GM20431 (cell line): ENCODE data around the gene GRAPL.
"Not testable (repeated sequence)": the region's sequence is repeated elsewhere in the genome, so short reads cannot be mapped to it uniquely, and the experiment has no call there.

Experiments used
- in situ Hi-C: fragments of 300-500 bp; cut with MseI, MboI; formaldehyde crosslinking; loops from one replicate; pipeline ENCODE4 v1.15.0; 2020; ENCODE audit warnings: low sequenced_read_pairs; ENCODE audit not compliant: unreplicated experiment

GRAPL gene

DNA sequence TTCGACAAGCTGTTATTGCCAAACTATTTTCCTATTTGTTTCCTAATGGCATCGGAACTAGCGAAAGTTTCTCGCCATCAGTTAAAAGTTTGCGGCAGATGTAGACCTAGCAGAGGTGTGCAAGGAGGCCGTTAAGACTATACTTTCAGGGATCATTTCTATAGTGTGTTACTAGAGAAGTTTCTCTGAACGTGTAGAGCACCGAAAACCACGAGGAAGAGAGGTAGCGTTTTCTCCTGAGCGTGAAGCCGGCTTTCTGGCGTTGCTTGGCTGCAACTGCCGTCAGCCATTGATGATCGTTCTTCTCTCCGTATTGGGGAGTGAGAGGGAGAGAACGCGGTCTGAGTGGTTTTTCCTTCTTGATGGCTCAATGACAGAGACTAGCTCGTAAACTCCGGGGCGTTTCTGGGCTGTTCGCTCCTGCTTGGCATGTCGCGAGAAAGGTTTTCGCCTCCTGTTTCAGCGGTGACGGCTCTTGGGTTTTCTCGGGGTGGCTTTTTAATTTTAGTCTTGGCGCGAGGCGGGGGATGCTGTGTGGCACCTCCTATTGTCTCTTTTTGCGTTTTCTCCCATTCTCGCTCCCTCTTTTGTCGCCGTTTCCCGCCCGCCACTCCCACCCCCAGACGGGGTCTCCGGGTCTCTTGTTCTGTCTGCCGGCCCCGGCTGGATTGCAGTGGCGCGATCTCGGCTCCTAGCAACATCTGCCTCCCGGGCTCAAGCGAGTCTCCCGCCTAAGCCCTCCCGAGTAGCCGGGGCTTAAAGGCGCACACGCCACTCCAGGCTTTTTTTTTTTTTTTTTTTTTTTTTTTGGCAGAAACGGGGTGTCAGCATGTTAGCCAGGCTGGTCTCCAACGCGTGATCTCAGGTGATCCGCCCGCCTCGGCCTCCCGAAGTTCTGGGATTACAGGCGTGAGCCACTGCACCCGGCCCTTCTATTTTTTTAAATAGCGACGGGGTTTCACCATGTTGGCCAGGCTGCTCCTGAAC is 60.8 kb downstream of the GRAPL start:
- in situ Hi-C loops = not testable (repeated sequence)

GRCh38 chr17:19188870-19189708 is 61.7 kb downstream of the GRAPL start:
- in situ Hi-C loops = not testable (repeated sequence)

DNA sequence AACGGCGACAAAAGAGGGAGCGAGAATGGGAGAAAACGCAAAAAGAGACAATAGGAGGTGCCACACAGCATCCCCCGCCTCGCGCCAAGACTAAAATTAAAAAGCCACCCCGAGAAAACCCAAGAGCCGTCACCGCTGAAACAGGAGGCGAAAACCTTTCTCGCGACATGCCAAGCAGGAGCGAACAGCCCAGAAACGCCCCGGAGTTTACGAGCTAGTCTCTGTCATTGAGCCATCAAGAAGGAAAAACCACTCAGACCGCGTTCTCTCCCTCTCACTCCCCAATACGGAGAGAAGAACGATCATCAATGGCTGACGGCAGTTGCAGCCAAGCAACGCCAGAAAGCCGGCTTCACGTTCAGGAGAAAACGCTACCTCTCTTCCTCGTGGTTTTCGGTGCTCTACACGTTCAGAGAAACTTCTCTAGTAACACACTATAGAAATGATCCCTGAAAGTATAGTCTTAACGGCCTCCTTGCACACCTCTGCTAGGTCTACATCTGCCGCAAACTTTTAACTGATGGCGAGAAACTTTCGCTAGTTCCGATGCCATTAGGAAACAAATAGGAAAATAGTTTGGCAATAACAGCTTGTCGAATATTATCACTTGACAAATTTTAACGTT is 62.5 kb downstream of the GRAPL start:
- in situ Hi-C loops = not testable (repeated sequence)

- in situ Hi-C loops = not testable (repeated sequence)
Measured at GRCh38 chr17:19196382-19197204, 69.2 kb downstream of the GRAPL start.

DNA sequence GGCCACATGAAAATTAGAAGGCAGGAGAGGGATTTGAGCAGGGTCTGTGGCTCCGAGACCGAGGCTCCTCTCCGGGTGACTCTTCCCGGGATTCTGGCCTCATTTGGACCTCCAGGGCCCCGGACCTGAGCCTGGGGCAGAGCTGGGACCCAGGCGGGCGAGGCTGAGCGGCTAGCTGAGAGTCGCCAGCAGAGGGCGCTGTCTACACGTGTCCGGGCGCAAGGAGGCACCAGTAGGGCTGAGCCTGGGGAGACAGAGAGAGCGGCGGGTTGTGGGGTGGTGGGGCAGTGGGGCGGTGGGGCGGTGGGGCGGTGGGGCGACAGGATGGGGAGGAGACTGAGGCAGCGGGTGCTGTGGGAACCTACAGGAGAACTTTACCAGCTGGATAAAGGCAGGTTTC is 75.1 kb downstream of the GRAPL start:
- in situ Hi-C loops = not testable (repeated sequence)

DNA sequence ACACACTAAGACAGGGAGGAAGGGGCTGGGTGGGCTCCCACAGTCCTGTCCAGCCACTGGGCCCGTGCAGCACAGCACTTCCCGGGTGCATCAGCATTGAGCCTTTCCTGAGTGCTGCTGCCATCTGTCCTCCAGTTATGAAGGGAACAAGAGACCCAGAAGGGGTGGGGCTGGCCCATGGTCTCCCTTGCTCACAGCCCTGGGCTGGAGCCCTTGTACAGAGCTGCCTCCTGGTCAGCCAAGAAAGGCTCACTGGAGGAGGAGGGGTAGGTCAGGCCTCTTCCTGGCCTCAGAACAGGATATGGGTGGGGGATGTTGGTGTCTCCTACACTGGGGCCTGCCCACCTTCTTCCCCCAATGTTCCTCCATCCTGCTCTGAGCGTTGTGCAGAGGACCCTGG is 76.0 kb downstream of the GRAPL start:
- in situ Hi-C loops = not testable (repeated sequence)
